ENCODE results near the gene TRIM72. TPM values are rescaled to one million over a fixed set of nuclear protein-coding genes. Genes with fewer than 3 reads are reported as not detected.
A peak's percentile ranks its signal among the peaks of the same experiment; 100 is the strongest.
"Not testable (repeated sequence)": the region's sequence is repeated elsewhere in the genome, so short reads cannot be mapped to it uniquely, and the experiment has no call there.

Gene TRIM72
- total RNA-seq, 1 experiment from 2014 or later = 0.08 TPM

GRCh38 chr16:31168848-31169247, 45.1 kb upstream of the TRIM72 start:
- POLR2A ChIA-PET = interaction anchor here (0.6 kb wide), 1 partner anchor 12 kb away, joined by 5 read pairs; no protein-coding TSS in a partner anchor
- TF ChIP-seq POLR2AphosphoS5 (IDR thresholded peaks at IDR 0.05; ENCODE audit: low read depth, low read length) (no peak), TCF7L2 (IDR thresholded peaks at IDR 0.05; ENCODE audit: low read depth, low read length) (no peak), REST (IDR thresholded peaks at IDR 0.05; ENCODE audit: insufficient read depth in 1 of 2, low read depth in 2 of 2, low read length in 1 of 2) (no peak), CTCF (IDR thresholded peaks at IDR 0.05) (no peak), SIN3A (IDR thresholded peaks at IDR 0.05; ENCODE audit: borderline replicate concordance, insufficient read depth, low read depth, low read length) (no peak)
- Histone ChIP-seq H3K27me3 (ENCODE audit: control insufficient read depth, insufficient read depth, low read length) (no peaks in the 10 kb centered on the region), H3K27ac (ENCODE audit: low read length) (no peak overlapping the region), H3K4me3 (ENCODE audit: low read depth in 2 of 2, low read length in 2 of 2) (no peak overlapping the region), H3K9me3 (ENCODE audit: control insufficient read depth, insufficient read depth, low read depth, low read length) (no peaks in the 10 kb centered on the region), H3K36me3 (ENCODE audit: control insufficient read depth, insufficient read depth, low read length) (no peaks in the 10 kb centered on the region), H3K4me1 (ENCODE audit: control insufficient read depth, insufficient read depth, low read length) (no peaks in the 10 kb centered on the region)
- ATAC-seq (no peak), DNase-seq (ENCODE audit: low read depth, low spot score) (no peak)
- CTCF ChIA-PET = no interaction called here
- in situ Hi-C loops (cut with HindIII; ENCODE audit: low pct_unique_long_range_greater_than_20kb, low sequenced_read_pairs) (no loop called here), intact Hi-C loops (cut with micrococcal nuclease; ENCODE audit: unreplicated experiment) (no loop called here)
- BruUV-seq (replicated peaks) = no TSS peak

- ATAC-seq = 0 out of 2 replicates have a peak, but pooled peaks have one; percentile 42
- BruUV-seq (replicated peaks); H3K4me3 ChIP-seq (ENCODE audit: low read depth in 2 of 2, low read length in 2 of 2); CTCF ChIA-PET; H3K27me3 ChIP-seq (ENCODE audit: control insufficient read depth, insufficient read depth, low read length); in situ Hi-C loops (cut with HindIII; ENCODE audit: low pct_unique_long_range_greater_than_20kb, low sequenced_read_pairs); H3K36me3 ChIP-seq (ENCODE audit: control insufficient read depth, insufficient read depth, low read length); POLR2A ChIA-PET; H3K9me3 ChIP-seq (ENCODE audit: control insufficient read depth, insufficient read depth, low read depth, low read length); DNase-seq (ENCODE audit: low read depth, low spot score); H3K4me1 ChIP-seq (ENCODE audit: control insufficient read depth, insufficient read depth, low read length); intact Hi-C loops (cut with micrococcal nuclease; ENCODE audit: unreplicated experiment); H3K27ac ChIP-seq (ENCODE audit: low read length): not testable (repeated sequence)
These were observed 43.9 kb upstream of the TRIM72 start for GRCh38 chr16:31170048-31170447.

- DNase-seq (ENCODE audit: low read depth, low spot score) (no peak), ATAC-seq (no peak)
- Histone ChIP-seq H3K36me3 (ENCODE audit: control insufficient read depth, insufficient read depth, low read length) (peaks cover 7% of the 10 kb centered on the region; the same call in 1 of the 2 replicates), H3K9me3 (ENCODE audit: control insufficient read depth, insufficient read depth, low read depth, low read length) (no peaks in the 10 kb centered on the region), H3K4me1 (ENCODE audit: control insufficient read depth, insufficient read depth, low read length) (0 out of 2 replicates have a peak, but pooled peaks cover 3% of the 10 kb centered on the region), H3K27me3 (ENCODE audit: control insufficient read depth, insufficient read depth, low read length) (no peaks in the 10 kb centered on the region), H3K27ac (ENCODE audit: low read length) (no peak overlapping the region), H3K4me3 (ENCODE audit: low read depth in 2 of 2, low read length in 2 of 2) (no peak overlapping the region)
- intact Hi-C loops (cut with micrococcal nuclease; ENCODE audit: unreplicated experiment) (no loop called here), in situ Hi-C loops (cut with HindIII; ENCODE audit: low pct_unique_long_range_greater_than_20kb, low sequenced_read_pairs) (no loop called here)
- no peak for TF ChIP-seq TCF7L2 (IDR thresholded peaks at IDR 0.05; ENCODE audit: low read depth, low read length)
- TF ChIP-seq POLR2AphosphoS5 (IDR thresholded peaks at IDR 0.05; ENCODE audit: low read depth, low read length) = no peak
- TF ChIP-seq CTCF (IDR thresholded peaks at IDR 0.05) = no peak
- TF ChIP-seq SIN3A (IDR thresholded peaks at IDR 0.05; ENCODE audit: borderline replicate concordance, insufficient read depth, low read depth, low read length) = no peak
- no peak for TF ChIP-seq REST (IDR thresholded peaks at IDR 0.05; ENCODE audit: insufficient read depth in 1 of 2, low read depth in 2 of 2, low read length in 1 of 2)
- POLR2A ChIA-PET = no interaction called here
- CTCF ChIA-PET = no interaction called here
- no TSS peak for BruUV-seq (replicated peaks)
These were observed 36.8 kb upstream of the TRIM72 start for GRCh38 chr16:31177136-31177535.
